ENCODE measurements around the gene TST. TPM values are rescaled to one million over a fixed set of nuclear protein-coding genes. Genes with fewer than 3 reads are reported as not detected.

The TST gene
- total and polyA plus RNA-seq, 10 of the 15 experiments (the other 5 are each of a cell fraction or from before 2014, with no cell fraction given) = 2.4 to 24.6 (median 10.4) TPM

DNA sequence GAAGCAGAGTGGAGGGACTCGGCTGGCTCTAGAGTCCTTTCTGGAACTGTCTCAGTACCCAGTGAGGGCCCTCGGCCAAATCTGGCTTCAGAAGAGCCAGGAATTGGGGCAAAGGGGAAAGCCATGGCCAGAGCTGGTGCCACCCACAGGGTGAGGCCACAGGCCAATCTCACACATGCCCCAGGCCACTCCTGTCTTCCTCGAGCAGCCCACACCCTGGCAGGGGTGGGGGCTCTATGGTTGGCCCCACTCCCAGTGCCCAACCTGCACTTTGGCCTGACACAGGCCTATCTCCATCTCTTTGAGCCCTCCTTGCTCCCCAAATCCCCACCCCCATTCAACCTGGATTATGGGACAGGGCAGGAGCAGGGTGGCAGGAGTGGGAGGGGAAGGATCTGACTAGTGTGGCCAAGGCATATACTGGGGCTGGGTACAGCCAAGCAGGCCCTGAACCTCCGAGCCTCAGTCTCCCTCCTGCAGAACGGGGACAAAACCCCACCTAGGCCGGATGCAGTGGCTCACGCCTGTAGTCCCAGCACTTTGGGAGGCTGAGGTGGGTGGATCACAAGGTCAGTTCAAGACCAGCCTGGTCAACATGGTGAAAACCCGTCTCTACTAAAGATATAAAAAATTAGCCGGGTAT, 6.9 kb downstream of the TST start:
- H3K9ac ChIP-seq (ENCODE audit: control insufficient read depth, insufficient read depth, low read length) = no peak overlapping the region
- H3K36me3 ChIP-seq (ENCODE audit: control insufficient read depth in 2 of 2, insufficient read depth in 2 of 2, low read length in 1 of 2) = no peaks in the 10 kb centered on the region
- in situ Hi-C loops (cut with MboI) = no loop called here
- no peaks in the 10 kb centered on the region for H3K79me2 ChIP-seq (ENCODE audit: control insufficient read depth, insufficient read depth, low read length)
- H4K20me1 ChIP-seq (ENCODE audit: control insufficient read depth, insufficient read depth) = no peaks in the 10 kb centered on the region; the same call in 1 of the 2 replicates
- no peak overlapping the region for H3K4me2 ChIP-seq (ENCODE audit: control insufficient read depth, insufficient read depth)
- RAD21 ChIA-PET (ENCODE audit: unreplicated experiment) = interaction anchor here (1.4 kb wide), 1 partner anchor 186 kb away, joined by 3 read pairs; no protein-coding TSS in a partner anchor
- H3K4me3 ChIP-seq = no peak overlapping the region
- CTCF ChIA-PET = interaction anchor here (1.6 kb wide), 1 partner anchor 32 kb away, joined by 4 read pairs; no protein-coding TSS in a partner anchor
- no peak for DNase-seq (ENCODE audit: low read depth, low spot score)
- ATAC-seq = no peak
- no peak overlapping the region for H2AFZ ChIP-seq (ENCODE audit: control insufficient read depth, low read depth, low read length)
- WGBS (ENCODE audit: insufficient coverage, insufficient replicate concordance, low lambda C conversion rate, missing lambda C conversion rate) = 53% methylated on average over 9 of the region's 9 CpGs
- no peaks in the 10 kb centered on the region for H3K4me1 ChIP-seq (ENCODE audit: control insufficient read depth, insufficient read depth, low read length)
- no peaks in the 10 kb centered on the region for H3K9me3 ChIP-seq (replicated peaks; ENCODE audit: control insufficient read depth, insufficient read depth, low read length)
- peaks cover 0 to 2% of the 10 kb centered on the region in 2 experiments; a peak in 1 of 4 replicates for H3K27me3 ChIP-seq (replicated peaks in 1 of 2; ENCODE audit: control insufficient read depth in 2 of 2, insufficient read depth in 2 of 2, low read length in 1 of 2)
- no peak for FAIRE-seq
- H3K27ac ChIP-seq (ENCODE audit: control insufficient read depth, insufficient read depth) = no peak overlapping the region
- TF ChIP-seq MXI1 (IDR thresholded peaks at IDR 0.05; ENCODE audit: low read depth, low read length) = no peak
- no peak for TF ChIP-seq ZNF384 (IDR thresholded peaks at IDR 0.05; ENCODE audit: borderline replicate concordance, low read depth, low read length)
- no peak for TF ChIP-seq SUPT20H (IDR thresholded peaks at IDR 0.05; ENCODE audit: borderline replicate concordance, control insufficient read depth, low read depth, low read length)
- TF ChIP-seq NRF1 (conservative IDR thresholded peaks at IDR 0.05; ENCODE audit: low read depth, low read length) = no peak
- no peak for TF ChIP-seq IRF4 (IDR thresholded peaks at IDR 0.05; ENCODE audit: low read depth, low read length)
- no peak for TF ChIP-seq SIX5 (IDR thresholded peaks at IDR 0.05; ENCODE audit: low read depth, low read length, severe bottlenecking)
- no peak for TF ChIP-seq RFX5 (IDR thresholded peaks at IDR 0.05; ENCODE audit: low read depth, low read length)
- no peak for TF ChIP-seq MEF2A (IDR thresholded peaks at IDR 0.05; ENCODE audit: insufficient read depth, low read depth, low read length)
- TF ChIP-seq JUNB (IDR thresholded peaks at IDR 0.05) = no peak
- no peak for TF ChIP-seq POLR2AphosphoS5 (IDR thresholded peaks at IDR 0.05; ENCODE audit: low read length)
- TF ChIP-seq HDGF (IDR thresholded peaks at IDR 0.05) = no peak
- intact Hi-C loops (cut with micrococcal nuclease; ENCODE audit: unreplicated experiment) = no loop called here
- SMC1A ChIA-PET (ENCODE audit: uncharacterized antibody, unreplicated experiment) = no interaction called here
- no TSS peak for BruUV-seq (replicated peaks)
- POLR2A ChIA-PET = no interaction called here
